GM12873 (cell line): ENCODE results near the gene SDHAF1.

Source experiments
- TF ChIP-seq, protein P1 (sequence below): IDR thresholded peaks from 2 replicates; pipeline ENCODE4 v1.5.1; 2012; ENCODE audit warnings: low read depth, mild to moderate bottlenecking, moderate library complexity, low read length, control low read depth; ENCODE audit not compliant: insufficient read depth; ENCODE audit errors: missing control alignments

The SDHAF1 gene

GRCh38 chr19:35960432-35960972 lies 34.5 kb upstream of the SDHAF1 start:
- TF ChIP-seq, protein P1, sequence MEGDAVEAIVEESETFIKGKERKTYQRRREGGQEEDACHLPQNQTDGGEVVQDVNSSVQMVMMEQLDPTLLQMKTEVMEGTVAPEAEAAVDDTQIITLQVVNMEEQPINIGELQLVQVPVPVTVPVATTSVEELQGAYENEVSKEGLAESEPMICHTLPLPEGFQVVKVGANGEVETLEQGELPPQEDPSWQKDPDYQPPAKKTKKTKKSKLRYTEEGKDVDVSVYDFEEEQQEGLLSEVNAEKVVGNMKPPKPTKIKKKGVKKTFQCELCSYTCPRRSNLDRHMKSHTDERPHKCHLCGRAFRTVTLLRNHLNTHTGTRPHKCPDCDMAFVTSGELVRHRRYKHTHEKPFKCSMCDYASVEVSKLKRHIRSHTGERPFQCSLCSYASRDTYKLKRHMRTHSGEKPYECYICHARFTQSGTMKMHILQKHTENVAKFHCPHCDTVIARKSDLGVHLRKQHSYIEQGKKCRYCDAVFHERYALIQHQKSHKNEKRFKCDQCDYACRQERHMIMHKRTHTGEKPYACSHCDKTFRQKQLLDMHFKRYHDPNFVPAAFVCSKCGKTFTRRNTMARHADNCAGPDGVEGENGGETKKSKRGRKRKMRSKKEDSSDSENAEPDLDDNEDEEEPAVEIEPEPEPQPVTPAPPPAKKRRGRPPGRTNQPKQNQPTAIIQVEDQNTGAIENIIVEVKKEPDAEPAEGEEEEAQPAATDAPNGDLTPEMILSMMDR: no peak

DNA sequence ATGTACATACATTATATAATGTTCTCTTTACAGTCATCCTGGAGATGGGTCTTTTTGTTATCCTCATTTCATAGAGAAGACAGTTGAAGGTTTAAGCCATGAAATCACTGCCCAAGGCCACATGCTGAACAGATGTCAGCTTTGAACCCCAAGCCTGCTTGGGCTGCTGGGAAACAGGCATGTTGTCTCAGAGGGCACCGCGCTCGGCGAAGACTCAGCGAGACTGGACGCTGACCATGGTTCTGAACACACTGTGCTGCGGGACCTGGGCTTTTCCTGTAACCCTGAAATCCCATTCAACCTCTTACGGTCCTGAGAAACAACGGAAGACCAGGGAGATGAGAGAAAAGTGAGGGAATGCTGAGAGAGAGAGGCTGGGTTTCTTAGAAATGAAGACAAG lies 31.5 kb upstream of the SDHAF1 start:
- TF ChIP-seq, protein P1: no peak

GRCh38 chr19:35966771-35967170 lies 28.2 kb upstream of the SDHAF1 start:
- TF ChIP-seq, protein P1: no peak

GRCh38 chr19:35973487-35973886 lies 21.5 kb upstream of the SDHAF1 start:
- TF ChIP-seq, protein P1: no peak

GRCh38 chr19:35975608-35976214 lies 19.3 kb upstream of the SDHAF1 start:
- TF ChIP-seq, protein P1: no peak

GRCh38 chr19:35977446-35978222 lies 17.4 kb upstream of the SDHAF1 start:
- TF ChIP-seq, protein P1: peak; percentile 62

DNA sequence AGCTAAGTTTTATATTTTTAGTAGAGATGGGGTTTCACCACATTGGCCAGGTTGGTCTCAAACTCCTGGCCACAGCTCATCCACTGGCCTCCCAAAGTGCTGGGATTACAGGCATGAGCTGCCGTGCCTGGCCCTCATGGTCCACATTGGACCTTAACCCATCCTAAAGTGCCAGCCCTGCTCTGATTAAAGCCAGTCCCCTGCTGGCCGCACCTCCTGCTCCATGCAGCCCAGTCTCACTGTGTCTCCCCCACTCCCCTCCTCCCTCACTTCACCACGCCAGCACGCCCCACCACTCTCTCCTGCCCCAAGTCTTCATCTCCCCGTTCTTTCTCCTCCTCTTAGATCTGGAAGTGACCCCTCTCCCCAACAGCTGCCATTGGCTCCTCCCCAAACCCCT lies 16.7 kb upstream of the SDHAF1 start:
- TF ChIP-seq, protein P1: no peak
